OCI-LY1 (cell line): ENCODE results near the gene IFIT1B.

Source experiments
- CTCF ChIP-seq: fragments of 200-600 bp; sonication (generic), shearing (Covaris generic); IDR thresholded peaks from 2 replicates; pipeline ENCODE4 v1.5.1; 2017; ENCODE audit warnings: mild to moderate bottlenecking, antibody characterized with exemption, low read length, moderate library complexity, mixed read lengths
- EZH2 ChIP-seq: fragments of 200-600 bp; sonication (generic), shearing (Covaris generic); IDR thresholded peaks from 2 replicates; pipeline ENCODE4 v1.8.0; 2017; ENCODE audit warnings: borderline replicate concordance, mixed run types, mild to moderate bottlenecking, antibody characterized with exemption, low read length, moderate library complexity, mixed read lengths

GRCh38 chr10:89338713-89339112, 39.1 kb upstream of the IFIT1B start:
- no peak for TF ChIP-seq CTCF
- no peak for TF ChIP-seq EZH2
